Suprapubic skin (tissue), 4 donors: ENCODE data around the gene PLXND1. TPM values are rescaled to one million over a fixed set of nuclear protein-coding genes. Genes with fewer than 3 reads are reported as not detected.

Source experiments
- DNase-seq, 2 donors: peaks; one replicate each; pipeline ENCODE4 v3.0.0-alpha.2; 2019; ENCODE audit warnings: low spot score in 2 of 2
- H3K27ac ChIP-seq: fragments of 200-600 bp; sonication (generic); one replicate; pipeline ENCODE4 v1.5.1; 2019
- H3K27me3 ChIP-seq: fragments of 200-600 bp; sonication (generic); one replicate; pipeline ENCODE4 v1.5.1; 2019
- H3K36me3 ChIP-seq: fragments of 200-600 bp; sonication (generic); one replicate; pipeline ENCODE4 v1.5.1; 2019
- H3K4me1 ChIP-seq: fragments of 200-600 bp; sonication (generic); one replicate; pipeline ENCODE4 v1.5.1; 2019
- H3K4me3 ChIP-seq: fragments of 200-600 bp; sonication (generic); one replicate; pipeline ENCODE4 v1.5.1; 2019; ENCODE audit warnings: mild to moderate bottlenecking
- H3K9me3 ChIP-seq: fragments of 200-600 bp; sonication (generic); one replicate; pipeline ENCODE4 v1.5.1; 2019
- EP300 ChIP-seq: sonication (generic); formaldehyde crosslinking; IDR thresholded peaks from one replicate; pipeline ENCODE4 v1.6.1; 2017; ENCODE audit warnings: antibody characterized with exemption
- POLR2A ChIP-seq, 2 donors: fragments of 450-650 bp; IDR thresholded peaks; one replicate each; pipeline ENCODE4 v1.6.1; 2017; ENCODE audit warnings: antibody characterized with exemption in 2 of 2, mild to moderate bottlenecking in 2 of 2, moderate library complexity in 2 of 2
- POLR2AphosphoS5 ChIP-seq, 3 donors: sonication (generic); formaldehyde crosslinking; IDR thresholded peaks; one replicate each; pipeline ENCODE4 v1.6.1; 2017; ENCODE audit warnings: antibody characterized with exemption in 3 of 3
- WGBS: methylation state at CpG from one replicate; pipeline ENCODE4 v1.1.5; 2018; 5-methylcytosine and 5-hydroxymethylcytosine counted together
- total RNA-seq, 4 donors: library from RNA; depleted of rRNA; stranded (reverse); fragments of >200 nt; gene quantifications; one replicate each; pipeline ENCODE4 v1.1.0, GENCODE V29; 2016
- TF ChIP-seq, protein P1 (sequence below), 2 donors: fragments of 200-600 bp in 1 of 2; fragments of 450-650 bp in 1 of 2; sonication (generic) in 1 of 2; IDR thresholded peaks; one replicate each; pipeline ENCODE4 v1.5.1; 2016 to 2019; ENCODE audit warnings: antibody characterized with exemption in 2 of 2, mild to moderate bottlenecking in 1 of 2, moderate library complexity in 1 of 2

The PLXND1 gene
- total RNA-seq, 4 donors from 2014 or later: 19.0 to 51.0 (median 30.8) TPM

GRCh38 chr3:129553171-129553570, 53.3 kb downstream of the PLXND1 start:
- TF ChIP-seq, protein P1, sequence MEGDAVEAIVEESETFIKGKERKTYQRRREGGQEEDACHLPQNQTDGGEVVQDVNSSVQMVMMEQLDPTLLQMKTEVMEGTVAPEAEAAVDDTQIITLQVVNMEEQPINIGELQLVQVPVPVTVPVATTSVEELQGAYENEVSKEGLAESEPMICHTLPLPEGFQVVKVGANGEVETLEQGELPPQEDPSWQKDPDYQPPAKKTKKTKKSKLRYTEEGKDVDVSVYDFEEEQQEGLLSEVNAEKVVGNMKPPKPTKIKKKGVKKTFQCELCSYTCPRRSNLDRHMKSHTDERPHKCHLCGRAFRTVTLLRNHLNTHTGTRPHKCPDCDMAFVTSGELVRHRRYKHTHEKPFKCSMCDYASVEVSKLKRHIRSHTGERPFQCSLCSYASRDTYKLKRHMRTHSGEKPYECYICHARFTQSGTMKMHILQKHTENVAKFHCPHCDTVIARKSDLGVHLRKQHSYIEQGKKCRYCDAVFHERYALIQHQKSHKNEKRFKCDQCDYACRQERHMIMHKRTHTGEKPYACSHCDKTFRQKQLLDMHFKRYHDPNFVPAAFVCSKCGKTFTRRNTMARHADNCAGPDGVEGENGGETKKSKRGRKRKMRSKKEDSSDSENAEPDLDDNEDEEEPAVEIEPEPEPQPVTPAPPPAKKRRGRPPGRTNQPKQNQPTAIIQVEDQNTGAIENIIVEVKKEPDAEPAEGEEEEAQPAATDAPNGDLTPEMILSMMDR (IDR thresholded peaks at IDR 0.05): no peak
- TF ChIP-seq POLR2AphosphoS5 (IDR thresholded peaks at IDR 0.05) (no peak), POLR2A (IDR thresholded peaks at IDR 0.05) (no peak), EP300 (no peak)
- no peaks in the 10 kb centered on the region for H3K9me3 ChIP-seq
- WGBS: 70% methylated on average over 3 of the region's 6 CpGs
- no peak for DNase-seq
- no peaks in the 10 kb centered on the region for H3K27me3 ChIP-seq
- H3K36me3 ChIP-seq: peaks cover 18% of the 10 kb centered on the region
- H3K4me1 ChIP-seq: peaks cover 48% of the 10 kb centered on the region
- no peak overlapping the region for H3K27ac ChIP-seq
- no peak overlapping the region for H3K4me3 ChIP-seq

DNA sequence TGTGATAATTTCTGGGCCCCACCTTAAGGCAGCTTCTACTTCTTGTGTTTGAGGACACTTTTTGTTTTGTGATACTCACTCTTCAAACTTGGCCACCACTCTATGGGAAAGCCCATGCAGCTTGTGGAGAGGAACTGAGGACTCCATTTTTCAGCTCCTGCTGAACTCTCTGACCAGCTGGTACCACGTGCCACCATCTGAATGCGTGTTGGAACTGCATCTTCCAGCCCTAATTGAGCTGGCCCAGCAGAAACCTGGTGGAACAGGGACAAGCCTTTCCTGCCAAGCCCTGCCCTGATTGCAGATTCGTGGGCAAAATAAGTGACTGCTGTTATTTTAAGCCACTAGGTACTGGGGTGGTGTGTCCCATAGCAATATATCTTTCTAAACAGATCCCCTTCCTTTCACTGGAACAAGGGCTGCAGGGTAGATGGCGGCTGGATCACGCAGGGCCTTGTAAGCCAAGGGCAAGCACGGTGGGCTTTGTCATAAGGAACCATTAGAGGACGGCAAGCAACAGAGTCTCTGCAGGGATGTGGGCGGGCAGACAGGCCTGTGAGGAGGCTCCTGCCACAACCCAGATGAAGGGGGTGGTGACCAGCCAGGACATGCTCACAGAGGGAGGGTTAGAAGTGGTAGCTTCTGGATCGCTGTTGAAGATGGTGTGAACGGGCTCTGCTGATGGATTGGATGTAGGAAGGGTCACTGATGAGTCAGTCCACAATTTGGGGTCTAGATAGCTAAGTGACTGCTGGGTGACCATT, 54.0 kb downstream of the PLXND1 start:
- Histone ChIP-seq H3K9me3 (no peaks in the 10 kb centered on the region), H3K36me3 (peaks cover 14% of the 10 kb centered on the region), H3K4me3 (no peak overlapping the region), H3K4me1 (peaks cover 41% of the 10 kb centered on the region), H3K27me3 (no peaks in the 10 kb centered on the region), H3K27ac (no peak overlapping the region)
- no peak for DNase-seq
- TF ChIP-seq POLR2A (IDR thresholded peaks at IDR 0.05) (no peak), POLR2AphosphoS5 (IDR thresholded peaks at IDR 0.05) (no peak), EP300 (no peak)
- TF ChIP-seq, protein P1 (IDR thresholded peaks at IDR 0.05): no peak
- 53% methylated on average over 10 of the region's 10 CpGs for WGBS

GRCh38 chr3:129549805-129550204, 56.7 kb downstream of the PLXND1 start:
- Histone ChIP-seq H3K9me3 (no peaks in the 10 kb centered on the region), H3K4me1 (peaks cover 27% of the 10 kb centered on the region), H3K36me3 (no peaks in the 10 kb centered on the region), H3K27ac (no peak overlapping the region), H3K27me3 (no peaks in the 10 kb centered on the region), H3K4me3 (no peak overlapping the region)
- TF ChIP-seq, protein P1 (IDR thresholded peaks at IDR 0.05): no peak
- TF ChIP-seq POLR2A (IDR thresholded peaks at IDR 0.05): no peak
- TF ChIP-seq POLR2AphosphoS5 (IDR thresholded peaks at IDR 0.05): no peak
- TF ChIP-seq EP300: no peak
- WGBS: 95% methylated on average over 3 of the region's 3 CpGs
- DNase-seq: no peak

DNA sequence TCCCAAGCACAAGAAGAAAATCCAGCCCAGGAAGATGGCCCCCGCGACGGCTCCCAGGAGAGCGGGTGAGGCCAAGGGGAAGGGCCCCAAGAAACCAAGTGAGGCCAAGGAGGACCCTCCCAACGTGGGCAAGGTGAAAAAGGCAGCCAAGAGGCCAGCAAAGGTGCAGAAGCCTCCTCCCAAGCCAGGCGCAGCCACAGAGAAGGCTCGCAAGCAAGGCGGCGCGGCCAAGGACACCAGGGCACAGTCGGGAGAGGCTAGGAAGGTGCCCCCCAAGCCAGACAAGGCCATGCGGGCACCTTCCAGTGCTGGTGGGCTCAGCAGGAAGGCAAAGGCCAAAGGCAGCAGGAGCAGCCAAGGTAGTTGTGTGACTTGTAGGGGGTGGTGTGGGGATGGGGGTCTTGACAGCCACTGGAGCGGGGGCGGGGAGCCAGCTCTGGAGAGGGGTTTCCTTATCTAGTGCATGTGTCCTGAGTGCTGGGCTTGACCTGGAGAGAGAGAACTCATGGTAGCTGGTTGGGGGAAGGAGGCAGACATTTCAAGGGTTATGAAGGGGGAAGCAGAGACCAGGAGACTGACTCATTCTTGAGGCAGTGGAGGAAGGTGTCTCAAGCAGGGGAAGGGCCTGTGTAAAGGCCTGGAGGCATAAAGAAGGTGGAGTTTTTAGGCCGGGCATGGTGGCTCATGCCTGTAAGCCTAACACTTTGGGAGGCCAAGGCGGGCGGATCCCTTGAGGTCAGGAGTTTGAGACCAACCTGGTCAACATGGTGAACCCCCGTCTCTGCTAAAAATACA, 57.3 kb downstream of the PLXND1 start:
- H3K4me3 ChIP-seq: no peak overlapping the region
- no peak for TF ChIP-seq POLR2AphosphoS5 (IDR thresholded peaks at IDR 0.05)
- TF ChIP-seq EP300: no peak
- TF ChIP-seq, protein P1 (IDR thresholded peaks at IDR 0.05): no peak
- TF ChIP-seq POLR2A (IDR thresholded peaks at IDR 0.05): no peak
- no peaks in the 10 kb centered on the region for H3K27me3 ChIP-seq
- WGBS: 92% methylated on average over 18 of the region's 18 CpGs
- no peaks in the 10 kb centered on the region for H3K36me3 ChIP-seq
- peaks cover 21% of the 10 kb centered on the region for H3K4me1 ChIP-seq
- DNase-seq: no peak
- no peaks in the 10 kb centered on the region for H3K9me3 ChIP-seq
- no peak overlapping the region for H3K27ac ChIP-seq
